ENCODE results near the gene COIL. TPM values are rescaled to one million over a fixed set of nuclear protein-coding genes. Genes with fewer than 3 reads are reported as not detected.

The COIL gene
- total and polyA plus RNA-seq, 2 of the 13 experiments (the other 11 are each of a cell fraction or from before 2014, with no cell fraction given) = 8.1 to 29.4 TPM

- TF ChIP-seq BCL3 (CRISPR knock-in tag; IDR thresholded peaks at IDR 0.05) = peak; percentile 83
- TF ChIP-seq RBM39 (IDR thresholded peaks at IDR 0.05; ENCODE audit: low read depth, low read length, poor library complexity, severe bottlenecking) = peak; percentile 70
- TF ChIP-seq ZNF703 (CRISPR knock-in tag; IDR thresholded peaks at IDR 0.05; ENCODE audit: borderline replicate concordance) = no peak; the same call in 1 of the 2 replicates
- TF ChIP-seq ARNTL (CRISPR knock-in tag; IDR thresholded peaks at IDR 0.05) = peak; percentile 37; the same call in 1 of the 2 replicates
- TF ChIP-seq CENPX (CRISPR knock-in tag; IDR thresholded peaks at IDR 0.05) = no peak
- TF ChIP-seq KAT2B (IDR thresholded peaks at IDR 0.05; ENCODE audit: borderline replicate concordance, low read depth, low read length) = no peak
- TF ChIP-seq, protein P1, sequence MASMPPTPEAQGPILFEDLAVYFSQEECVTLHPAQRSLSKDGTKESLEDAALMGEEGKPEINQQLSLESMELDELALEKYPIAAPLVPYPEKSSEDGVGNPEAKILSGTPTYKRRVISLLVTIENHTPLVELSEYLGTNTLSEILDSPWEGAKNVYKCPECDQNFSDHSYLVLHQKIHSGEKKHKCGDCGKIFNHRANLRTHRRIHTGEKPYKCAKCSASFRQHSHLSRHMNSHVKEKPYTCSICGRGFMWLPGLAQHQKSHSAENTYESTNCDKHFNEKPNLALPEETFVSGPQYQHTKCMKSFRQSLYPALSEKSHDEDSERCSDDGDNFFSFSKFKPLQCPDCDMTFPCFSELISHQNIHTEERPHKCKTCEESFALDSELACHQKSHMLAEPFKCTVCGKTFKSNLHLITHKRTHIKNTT (CRISPR knock-in tag; IDR thresholded peaks at IDR 0.05) = no peak
- TF ChIP-seq HNF4A (CRISPR knock-in tag; IDR thresholded peaks at IDR 0.05) = peak; percentile 30; the same call in 1 of the 2 replicates
- TF ChIP-seq, protein P2, sequence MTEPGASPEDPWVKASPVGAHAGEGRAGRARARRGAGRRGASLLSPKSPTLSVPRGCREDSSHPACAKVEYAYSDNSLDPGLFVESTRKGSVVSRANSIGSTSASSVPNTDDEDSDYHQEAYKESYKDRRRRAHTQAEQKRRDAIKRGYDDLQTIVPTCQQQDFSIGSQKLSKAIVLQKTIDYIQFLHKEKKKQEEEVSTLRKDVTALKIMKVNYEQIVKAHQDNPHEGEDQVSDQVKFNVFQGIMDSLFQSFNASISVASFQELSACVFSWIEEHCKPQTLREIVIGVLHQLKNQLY (CRISPR knock-in tag; IDR thresholded peaks at IDR 0.05) = peak; percentile 74
- TF ChIP-seq HIVEP1 (CRISPR knock-in tag; IDR thresholded peaks at IDR 0.05) = peak; percentile 69; the same call in 1 of the 2 replicates
- TF ChIP-seq ZNF644 (CRISPR knock-in tag; IDR thresholded peaks at IDR 0.05; ENCODE audit: low read depth) = peak; percentile 87; the same call in 1 of the 2 replicates
- TF ChIP-seq DR1 (CRISPR knock-in tag; IDR thresholded peaks at IDR 0.05) = peak; percentile 61; the same call in 1 of the 2 replicates
- TF ChIP-seq CHCHD3 (CRISPR knock-in tag; IDR thresholded peaks at IDR 0.05) = peak; percentile 72; the same call in 1 of the 2 replicates
- TF ChIP-seq CCAR2 (optimal IDR thresholded peaks at IDR 0.05; ENCODE audit: low read depth, low read length) = peak; percentile 73
- TF ChIP-seq ZNF678 (CRISPR knock-in tag; IDR thresholded peaks at IDR 0.05) = 0 out of 2 replicates have a peak, but pooled peaks have one; percentile 56
- no peak for TF ChIP-seq RARG (CRISPR knock-in tag; IDR thresholded peaks at IDR 0.05; ENCODE audit: low read depth)
- TF ChIP-seq HNF1A (IDR thresholded peaks at IDR 0.05; ENCODE audit: low read depth) = peak; percentile 27; the same call in 1 of the 2 replicates
- TF ChIP-seq HNF1A (CRISPR knock-in tag; IDR thresholded peaks at IDR 0.05; ENCODE audit: borderline replicate concordance) = peak; percentile 75; the same call in 1 of the 2 replicates
Measured at GRCh38 chr17:56960596-56961538, at the start of gene COIL (continued).
